Endothelial cell of umbilical vein (primary cell): ENCODE data around the gene SGK1. TPM values are rescaled to one million over a fixed set of nuclear protein-coding genes. Genes with fewer than 3 reads are reported as not detected.

Experiments used
- BruUV-seq: library from RNA; stranded (reverse); fragments of 400-500 nt; replicated peaks from 2 replicates; lab custom pipeline; 2021; lab: Mats Ljungman, UMichigan
- CTCF ChIA-PET: fragments of 300-600, 350-600 bp; sonication (Branson Sonifier 250); formaldehyde crosslinking; loops from one replicate; lab custom pipeline; 2021; ENCODE audit warnings: antibody characterized with exemption, inconsistent platforms; lab: Charles Lee
- POLR2A ChIA-PET: fragments of 300-600, 350-600 bp; sonication (Branson Sonifier 250); formaldehyde crosslinking; loops from one replicate; lab custom pipeline; 2021; ENCODE audit warnings: antibody characterized with exemption, inconsistent platforms; lab: Charles Lee
- DNase-seq: peaks from one replicate; pipeline ENCODE4 v3.0.0-alpha.2; 2011; ENCODE audit warnings: low read depth, low spot score
- FAIRE-seq: peaks from 2 replicates; lab custom pipeline; 2011; peaks lifted over from hg19 to GRCh38; lab: Jason Lieb, UNC
- H2AFZ ChIP-seq: 2 replicates; pipeline ENCODE4 v1.6.0; 2012; ENCODE audit warnings: low read depth, low read length, control low read depth, inconsistent platforms
- H3K27ac ChIP-seq: 2 replicates; pipeline ENCODE4 v1.5.1; 2011; ENCODE audit warnings: low read depth, mild to moderate bottlenecking, control low read depth, low read length, moderate library complexity; ENCODE audit not compliant: insufficient read depth
- H3K27me3 ChIP-seq, 2 experiments: 2 replicates each; pipeline versions ENCODE4 v1.6.0 to v1.6.1; 2011; ENCODE audit warnings: low read length in 2 of 2, mixed read lengths in 1 of 2; ENCODE audit not compliant: control insufficient read depth in 2 of 2, insufficient read depth in 2 of 2
- H3K36me3 ChIP-seq, 2 experiments: 2 replicates in 1 of 2; 3 replicates in 1 of 2; pipeline ENCODE4 v1.5.1; 2011; ENCODE audit warnings: low read length in 2 of 2, mild to moderate bottlenecking in 1 of 2, moderate library complexity in 1 of 2; ENCODE audit not compliant: control insufficient read depth in 2 of 2, insufficient read depth in 2 of 2; ENCODE audit errors: extremely low read depth in 1 of 2
- H3K4me1 ChIP-seq: 3 replicates; pipeline ENCODE4 v1.5.1; 2011; ENCODE audit warnings: mild to moderate bottlenecking, low read length; ENCODE audit not compliant: control insufficient read depth, insufficient read depth; ENCODE audit errors: extremely low read depth
- H3K4me2 ChIP-seq: 2 replicates; pipeline ENCODE4 v1.6.1; 2011; ENCODE audit warnings: low read length, control low read depth, mixed read lengths; ENCODE audit not compliant: insufficient read depth
- H3K4me3 ChIP-seq, 3 experiments: fragments of 200-600 bp in 1 of 3; sonication (generic), shearing (Covaris generic) in 1 of 3; replicated peaks in 1 of 3; 2 replicates each; pipeline ENCODE4 v1.5.1; 2011 to 2016; ENCODE audit warnings: control low read depth in 3 of 3, low read length in 3 of 3, mild to moderate bottlenecking in 2 of 3, inconsistent platforms in 1 of 3, low read depth in 1 of 3, moderate library complexity in 1 of 3; ENCODE audit not compliant: insufficient read depth in 1 of 3
- H3K79me2 ChIP-seq: 2 replicates; pipeline ENCODE4 v1.6.0; 2012; ENCODE audit warnings: low read length, inconsistent platforms; ENCODE audit not compliant: control insufficient read depth, insufficient read depth
- H3K9ac ChIP-seq: replicated peaks from 2 replicates; pipeline ENCODE3; 2011; ENCODE audit warnings: low read length, control low read depth; ENCODE audit not compliant: insufficient read depth; ENCODE audit errors: extremely low read depth
- H3K9me1 ChIP-seq: replicated peaks from 3 replicates; pipeline ENCODE4 v1.6.0; 2011; ENCODE audit warnings: mild to moderate bottlenecking, low read length; ENCODE audit not compliant: control insufficient read depth, insufficient read depth; ENCODE audit errors: extremely low read depth
- H3K9me3 ChIP-seq: replicated peaks from 2 replicates; pipeline ENCODE4 v1.5.1; 2012; ENCODE audit warnings: low read length, inconsistent platforms; ENCODE audit not compliant: control insufficient read depth, insufficient read depth
- H4K20me1 ChIP-seq: replicated peaks from 2 replicates; pipeline ENCODE3; 2011; ENCODE audit warnings: mild to moderate bottlenecking, low read length; ENCODE audit not compliant: control insufficient read depth, insufficient read depth; ENCODE audit errors: extremely low read depth
- CTCF ChIP-seq, 2 donors: IDR thresholded peaks; 1 replicate in 1 of 2; 2 replicates in 1 of 2; pipeline ENCODE4 v1.5.1; 2011; ENCODE audit warnings: low read length in 2 of 2, mild to moderate bottlenecking in 2 of 2, moderate library complexity in 2 of 2, control low read depth in 1 of 2, inconsistent platforms in 1 of 2, low read depth in 1 of 2; ENCODE audit not compliant: insufficient read depth in 1 of 2; ENCODE audit errors: extremely low read depth in 1 of 2
- EZH2 ChIP-seq: IDR thresholded peaks from 2 replicates; pipeline ENCODE4 v1.6.1; 2012; ENCODE audit warnings: borderline replicate concordance, low read depth, mild to moderate bottlenecking, moderate library complexity, low read length, inconsistent platforms; ENCODE audit not compliant: severe bottlenecking
- FOS ChIP-seq: IDR thresholded peaks from 2 replicates; pipeline ENCODE4 v1.6.1; 2011; ENCODE audit warnings: mild to moderate bottlenecking, low read length, moderate library complexity, borderline replicate concordance; ENCODE audit not compliant: insufficient read depth
- JUN ChIP-seq: IDR thresholded peaks from 2 replicates; pipeline ENCODE4 v1.6.1; 2011; ENCODE audit warnings: borderline replicate concordance, low read depth; ENCODE audit not compliant: insufficient read length, insufficient read depth
- MAX ChIP-seq: IDR thresholded peaks from 2 replicates; pipeline ENCODE4 v1.6.1; 2011; ENCODE audit not compliant: insufficient read depth, insufficient read length
- MYC ChIP-seq: IDR thresholded peaks from one replicate; pipeline ENCODE4 v1.6.1; 2011; ENCODE audit warnings: mild to moderate bottlenecking, low read depth, low read length
- POLR2A ChIP-seq: IDR thresholded peaks from 2 replicates; pipeline ENCODE4 v1.6.1; 2012; ENCODE audit warnings: low read depth, mild to moderate bottlenecking, control low read depth, low read length
- POLR2AphosphoS5 ChIP-seq: IDR thresholded peaks from 2 replicates; pipeline ENCODE4 v1.6.1; 2012; ENCODE audit warnings: low read depth, mild to moderate bottlenecking, control low read depth, low read length, moderate library complexity; ENCODE audit not compliant: insufficient read depth
- dilution Hi-C: fragments of 300-500 bp; cut with MboI; formaldehyde crosslinking; loops from one replicate; pipeline ENCODE4 v1.15.0; 2019; ENCODE audit warnings: low sequenced_read_pairs; ENCODE audit not compliant: extremely low pct_ligation_motif_present
- intact Hi-C: fragments of 100-400 bp; cut with micrococcal nuclease; formaldehyde crosslinking; loops from one replicate; pipeline ENCODE4 v1.10.0; 2022
- polyA plus RNA-seq, 4 experiments: library from polyadenylated mRNA; depleted of rRNA in 3 of 4; stranded (reverse) in 3 of 4; unstranded in 1 of 4; fragments of >200 nt; gene quantifications; 2 replicates each; pipeline versions ENCODE4 v1.2.1 to v1.2.3, GENCODE V29; 2011 to 2012; ENCODE audit warnings: missing spikeins in 1 of 4
- total RNA-seq: library from RNA; stranded (reverse); gene quantifications from 2 replicates; pipeline ENCODE4 v1.2.3, GENCODE V29; 2021

SGK1 gene
- total and polyA plus RNA-seq, 2 donors (not counting 3 experiments of a cell fraction or from before 2014, with no cell fraction given) = 121 to 128 TPM

- Histone ChIP-seq H3K79me2 (no peaks in the 10 kb centered on the region), H3K9ac (no peak overlapping the region), H3K9me3 (no peaks in the 10 kb centered on the region), H3K4me3 (no peak overlapping the region), H3K4me2 (no peak overlapping the region), H3K36me3 (no peaks in the 10 kb centered on the region), H3K27me3 (no peaks in the 10 kb centered on the region), H4K20me1 (no peaks in the 10 kb centered on the region), H3K27ac (no peak overlapping the region), H2AFZ (no peak overlapping the region), H3K4me1 (no peaks in the 10 kb centered on the region), H3K9me1 (no peaks in the 10 kb centered on the region)
- DNase-seq = no peak
- BruUV-seq = no TSS peak
- ChIA-PET CTCF (no interaction called here), POLR2A (no interaction called here)
- TF ChIP-seq POLR2A = no peak
- TF ChIP-seq MYC = no peak
- no peak for TF ChIP-seq MAX
- no peak for TF ChIP-seq JUN
- TF ChIP-seq FOS = no peak
- TF ChIP-seq POLR2AphosphoS5 = no peak
- no peak for TF ChIP-seq EZH2
- TF ChIP-seq CTCF (IDR thresholded peaks at IDR 0.05; ENCODE audit: extremely low read depth in 1 of 2, insufficient read depth in 1 of 2, low read depth in 1 of 2, low read length in 2 of 2) = no peak
- no peak for FAIRE-seq
- dilution Hi-C loops = no loop called here
- intact Hi-C loops = no loop called here
Measured at GRCh38 chr6:134345789-134346188, 27.9 kb upstream of the SGK1 start.
